MCF 10A (cell line): ENCODE measurements around the gene ZNF469. TPM values are rescaled to one million over a fixed set of nuclear protein-coding genes. Genes with fewer than 3 reads are reported as not detected.

Experiments
- BruUV-seq: library from RNA; stranded (reverse); fragments of 400-500 nt; replicated peaks from 2 replicates; lab custom pipeline; 2021; lab: Mats Ljungman, UMichigan
- CTCF ChIA-PET: fragments of 300-600 bp; sonication (Branson Sonifier 250); formaldehyde crosslinking; extraction: SDS; loops from one replicate; lab custom pipeline; 2021; ENCODE audit warnings: antibody characterized with exemption, inconsistent platforms; lab: Yijun Ruan, JAX
- POLR2A ChIA-PET: fragments of 300-600, 350-650 bp; sonication (Branson Sonifier 250); formaldehyde crosslinking; extraction: SDS; loops from one replicate; lab custom pipeline; 2020; ENCODE audit warnings: antibody characterized with exemption, inconsistent platforms; lab: Yijun Ruan, JAX
- DNase-seq: peaks from one replicate; pipeline ENCODE4 v3.0.0-alpha.2; 2018; ENCODE audit not compliant: unreplicated experiment
- H3K27ac Mint-ChIP-seq: one replicate; pipeline ENCODE4 v1.8.0; 2022; ENCODE audit warnings: mild to moderate bottlenecking, low read depth, mixed read lengths; ENCODE audit not compliant: unreplicated experiment
- H3K27me3 Mint-ChIP-seq: one replicate; pipeline ENCODE4 v1.8.0; 2022; ENCODE audit warnings: mixed read lengths; ENCODE audit not compliant: insufficient read depth, unreplicated experiment
- H3K36me3 Mint-ChIP-seq: one replicate; pipeline ENCODE4 v1.8.0; 2022; ENCODE audit warnings: mild to moderate bottlenecking, moderate library complexity, mixed read lengths; ENCODE audit not compliant: insufficient read depth, unreplicated experiment
- H3K4me1 Mint-ChIP-seq: one replicate; pipeline ENCODE4 v1.8.0; 2022; ENCODE audit warnings: mixed read lengths; ENCODE audit not compliant: insufficient read depth, unreplicated experiment
- H3K4me3 Mint-ChIP-seq: one replicate; pipeline ENCODE4 v1.8.0; 2022; ENCODE audit warnings: mild to moderate bottlenecking, moderate library complexity, mixed read lengths; ENCODE audit not compliant: unreplicated experiment
- H3K9me3 Mint-ChIP-seq: one replicate; pipeline ENCODE4 v1.8.0; 2022; ENCODE audit warnings: mixed read lengths; ENCODE audit not compliant: unreplicated experiment
- intact Hi-C: fragments of 100-400 bp; cut with micrococcal nuclease; formaldehyde crosslinking; loops from 2 replicates; pipeline ENCODE4 v1.14.1; 2022
- total RNA-seq: library from RNA; stranded (reverse); gene quantifications from 2 replicates; pipeline ENCODE4 v1.2.3, GENCODE V29; 2022
- TF ChIP-seq, protein P1 (sequence below): fragments of 200-600 bp; IDR thresholded peaks from one replicate; pipeline ENCODE4 v1.8.0; 2022; ENCODE audit warnings: antibody characterized with exemption, mild to moderate bottlenecking; ENCODE audit not compliant: unreplicated experiment

ZNF469 gene
- total RNA-seq, 1 experiment from 2014 or later = not detected

DNA sequence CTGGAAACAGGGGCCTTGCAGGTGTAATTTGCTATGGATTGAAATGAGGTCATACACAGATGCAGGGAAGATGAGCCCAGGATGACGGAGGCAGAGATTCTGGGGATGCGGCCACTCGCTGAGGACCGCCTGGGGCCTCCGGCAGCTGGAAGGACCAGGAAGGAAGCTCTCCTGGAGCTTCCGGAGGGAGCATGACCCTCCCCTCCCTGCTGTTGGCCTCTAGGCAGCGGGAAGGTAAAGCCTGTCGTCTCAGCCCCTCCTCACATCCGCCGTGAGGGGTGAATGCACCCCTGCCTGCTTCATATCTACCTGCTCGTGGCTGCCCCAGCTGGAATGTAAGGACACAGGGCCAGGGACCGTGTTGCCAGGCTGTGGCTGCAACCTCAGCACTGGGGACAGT lies 29.1 kb upstream of the ZNF469 start:
- intact Hi-C loops = no loop called here
- Mint-ChIP-seq H3K4me1 (no peaks in the 10 kb centered on the region), H3K27ac (no peak overlapping the region), H3K27me3 (no peaks in the 10 kb centered on the region), H3K9me3 (no peaks in the 10 kb centered on the region), H3K4me3 (no peak overlapping the region), H3K36me3 (no peaks in the 10 kb centered on the region)
- ChIA-PET POLR2A (no interaction called here), CTCF (no interaction called here)
- BruUV-seq = no TSS peak
- DNase-seq = no peak
- TF ChIP-seq, protein P1, sequence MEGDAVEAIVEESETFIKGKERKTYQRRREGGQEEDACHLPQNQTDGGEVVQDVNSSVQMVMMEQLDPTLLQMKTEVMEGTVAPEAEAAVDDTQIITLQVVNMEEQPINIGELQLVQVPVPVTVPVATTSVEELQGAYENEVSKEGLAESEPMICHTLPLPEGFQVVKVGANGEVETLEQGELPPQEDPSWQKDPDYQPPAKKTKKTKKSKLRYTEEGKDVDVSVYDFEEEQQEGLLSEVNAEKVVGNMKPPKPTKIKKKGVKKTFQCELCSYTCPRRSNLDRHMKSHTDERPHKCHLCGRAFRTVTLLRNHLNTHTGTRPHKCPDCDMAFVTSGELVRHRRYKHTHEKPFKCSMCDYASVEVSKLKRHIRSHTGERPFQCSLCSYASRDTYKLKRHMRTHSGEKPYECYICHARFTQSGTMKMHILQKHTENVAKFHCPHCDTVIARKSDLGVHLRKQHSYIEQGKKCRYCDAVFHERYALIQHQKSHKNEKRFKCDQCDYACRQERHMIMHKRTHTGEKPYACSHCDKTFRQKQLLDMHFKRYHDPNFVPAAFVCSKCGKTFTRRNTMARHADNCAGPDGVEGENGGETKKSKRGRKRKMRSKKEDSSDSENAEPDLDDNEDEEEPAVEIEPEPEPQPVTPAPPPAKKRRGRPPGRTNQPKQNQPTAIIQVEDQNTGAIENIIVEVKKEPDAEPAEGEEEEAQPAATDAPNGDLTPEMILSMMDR = no peak

GRCh38 chr16:88354229-88355092 lies 28.3 kb upstream of the ZNF469 start:
- no peaks in the 10 kb centered on the region for H3K4me1 Mint-ChIP-seq
- CTCF ChIA-PET = no interaction called here

DNA sequence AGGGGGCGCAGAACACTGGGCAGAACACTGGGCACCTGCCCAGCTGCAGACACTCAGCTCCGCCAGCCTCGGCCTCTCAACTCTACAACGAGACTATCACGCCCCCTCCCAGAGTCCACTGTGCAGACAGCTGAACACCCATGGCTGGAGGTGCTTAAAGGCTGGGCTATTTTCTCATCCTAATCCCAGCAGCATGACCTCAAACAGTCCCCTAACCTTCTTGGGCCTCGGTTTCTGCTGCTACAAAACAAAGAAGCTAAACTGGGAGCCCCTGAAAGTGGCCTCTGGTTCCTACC lies 27.7 kb upstream of the ZNF469 start:
- no peaks in the 10 kb centered on the region for H3K4me1 Mint-ChIP-seq
- no peaks in the 10 kb centered on the region for H3K36me3 Mint-ChIP-seq
- intact Hi-C loops = no loop called here
- H3K9me3 Mint-ChIP-seq = no peaks in the 10 kb centered on the region
- ChIA-PET POLR2A (no interaction called here), CTCF (no interaction called here)
- TF ChIP-seq, protein P1 = no peak
- H3K27me3 Mint-ChIP-seq = no peaks in the 10 kb centered on the region
- H3K4me3 Mint-ChIP-seq = no peak overlapping the region
- no peak for DNase-seq
- no TSS peak for BruUV-seq
- H3K27ac Mint-ChIP-seq = no peak overlapping the region

More at GRCh38 chr16:88354229-88355092, 28.3 kb upstream of the ZNF469 start:
- Mint-ChIP-seq H3K9me3 (no peaks in the 10 kb centered on the region), H3K27ac (no peak overlapping the region), H3K4me3 (no peak overlapping the region), H3K36me3 (no peaks in the 10 kb centered on the region), H3K27me3 (no peaks in the 10 kb centered on the region)
- TF ChIP-seq, protein P1 = no peak
- BruUV-seq = no TSS peak
- intact Hi-C loops = no loop called here
- POLR2A ChIA-PET = no interaction called here
- no peak for DNase-seq

- Mint-ChIP-seq H3K4me3 (no peak overlapping the region), H3K4me1 (no peaks in the 10 kb centered on the region), H3K9me3 (no peaks in the 10 kb centered on the region), H3K36me3 (no peaks in the 10 kb centered on the region), H3K27me3 (no peaks in the 10 kb centered on the region), H3K27ac (no peak overlapping the region)
- CTCF ChIA-PET = no interaction called here
- no peak for DNase-seq
- POLR2A ChIA-PET = no interaction called here
- TF ChIP-seq, protein P1 = no peak
- no TSS peak for BruUV-seq
- intact Hi-C loops = no loop called here
These were observed 27.2 kb upstream of the ZNF469 start for GRCh38 chr16:88355389-88356123.
